ENCODE results near the gene DPYD.

Gene DPYD

GRCh38 chr1:97044159-97044760 lies 876.6 kb downstream of the DPYD start:
- Histone ChIP-seq H3K9ac (no peak overlapping the region), H4K20me1 (ENCODE audit: insufficient read depth) (no peaks in the 10 kb centered on the region), H3K79me2 (ENCODE audit: insufficient read depth, low read depth) (no peaks in the 10 kb centered on the region), H3K27me3 (ENCODE audit: insufficient read depth, low read depth) (no peaks in the 10 kb centered on the region), H3K36me3 (ENCODE audit: insufficient read depth) (no peaks in the 10 kb centered on the region), H3K4me3 (IDR thresholded peaks at IDR 0.05; ENCODE audit: insufficient read depth, low read depth, low read length) (no peak overlapping the region), H2AFZ (ENCODE audit: low read depth) (no peak overlapping the region), H3K4me2 (no peak overlapping the region), H3K27ac (no peak overlapping the region), H3K4me1 (ENCODE audit: low read depth, poor library complexity, severe bottlenecking) (peaks cover 15% of the 10 kb centered on the region)
- TF ChIP-seq, protein P1, sequence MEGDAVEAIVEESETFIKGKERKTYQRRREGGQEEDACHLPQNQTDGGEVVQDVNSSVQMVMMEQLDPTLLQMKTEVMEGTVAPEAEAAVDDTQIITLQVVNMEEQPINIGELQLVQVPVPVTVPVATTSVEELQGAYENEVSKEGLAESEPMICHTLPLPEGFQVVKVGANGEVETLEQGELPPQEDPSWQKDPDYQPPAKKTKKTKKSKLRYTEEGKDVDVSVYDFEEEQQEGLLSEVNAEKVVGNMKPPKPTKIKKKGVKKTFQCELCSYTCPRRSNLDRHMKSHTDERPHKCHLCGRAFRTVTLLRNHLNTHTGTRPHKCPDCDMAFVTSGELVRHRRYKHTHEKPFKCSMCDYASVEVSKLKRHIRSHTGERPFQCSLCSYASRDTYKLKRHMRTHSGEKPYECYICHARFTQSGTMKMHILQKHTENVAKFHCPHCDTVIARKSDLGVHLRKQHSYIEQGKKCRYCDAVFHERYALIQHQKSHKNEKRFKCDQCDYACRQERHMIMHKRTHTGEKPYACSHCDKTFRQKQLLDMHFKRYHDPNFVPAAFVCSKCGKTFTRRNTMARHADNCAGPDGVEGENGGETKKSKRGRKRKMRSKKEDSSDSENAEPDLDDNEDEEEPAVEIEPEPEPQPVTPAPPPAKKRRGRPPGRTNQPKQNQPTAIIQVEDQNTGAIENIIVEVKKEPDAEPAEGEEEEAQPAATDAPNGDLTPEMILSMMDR (conservative IDR thresholded peaks at IDR 0.05; ENCODE audit: low read depth, low read length) = no peak

- Histone ChIP-seq H3K4me2 (no peak overlapping the region), H3K79me2 (ENCODE audit: insufficient read depth, low read depth) (no peaks in the 10 kb centered on the region), H3K4me3 (IDR thresholded peaks at IDR 0.05; ENCODE audit: insufficient read depth, low read depth, low read length) (no peak overlapping the region), H3K36me3 (ENCODE audit: insufficient read depth) (no peaks in the 10 kb centered on the region), H3K4me1 (ENCODE audit: low read depth, poor library complexity, severe bottlenecking) (peaks cover 25% of the 10 kb centered on the region), H2AFZ (ENCODE audit: low read depth) (no peak overlapping the region), H4K20me1 (ENCODE audit: insufficient read depth) (no peaks in the 10 kb centered on the region), H3K27me3 (ENCODE audit: insufficient read depth, low read depth) (no peaks in the 10 kb centered on the region), H3K27ac (no peak overlapping the region), H3K9ac (no peak overlapping the region)
- TF ChIP-seq, protein P1 (conservative IDR thresholded peaks at IDR 0.05; ENCODE audit: low read depth, low read length) = no peak
These were observed 878.3 kb downstream of the DPYD start for GRCh38 chr1:97042551-97042950.

DNA sequence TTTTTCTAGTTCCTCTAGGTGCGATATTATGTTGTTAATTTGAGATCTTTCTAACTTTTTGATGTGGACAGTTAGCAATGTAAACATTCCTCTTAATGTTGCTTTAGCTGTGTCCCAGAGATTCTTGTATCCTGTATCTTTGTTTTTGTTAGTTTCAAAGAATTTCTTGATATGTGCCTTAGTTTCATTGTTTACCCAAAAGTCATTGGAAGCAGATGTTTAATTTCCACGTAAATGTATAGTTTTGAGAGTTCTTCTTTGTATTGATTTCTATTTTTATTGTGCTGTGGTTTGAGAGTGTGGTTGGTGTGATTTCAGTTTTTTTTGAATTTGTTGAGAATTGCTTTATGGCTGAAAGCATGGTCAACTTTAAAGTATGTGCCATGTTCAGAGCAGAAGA lies 879.8 kb downstream of the DPYD start:
- Histone ChIP-seq H3K79me2 (ENCODE audit: insufficient read depth, low read depth) (no peaks in the 10 kb centered on the region), H3K36me3 (ENCODE audit: insufficient read depth) (no peaks in the 10 kb centered on the region), H2AFZ (ENCODE audit: low read depth) (no peak overlapping the region), H3K4me1 (ENCODE audit: low read depth, poor library complexity, severe bottlenecking) (peaks cover 25% of the 10 kb centered on the region), H3K9ac (no peak overlapping the region), H3K4me2 (peak overlapping the region; percentile 39; the same call in 1 of the 2 replicates), H3K27me3 (ENCODE audit: insufficient read depth, low read depth) (no peaks in the 10 kb centered on the region), H3K27ac (no peak overlapping the region), H3K4me3 (IDR thresholded peaks at IDR 0.05; ENCODE audit: insufficient read depth, low read depth, low read length) (no peak overlapping the region), H4K20me1 (ENCODE audit: insufficient read depth) (no peaks in the 10 kb centered on the region)
- TF ChIP-seq, protein P1 (conservative IDR thresholded peaks at IDR 0.05; ENCODE audit: low read depth, low read length) = no peak

DNA sequence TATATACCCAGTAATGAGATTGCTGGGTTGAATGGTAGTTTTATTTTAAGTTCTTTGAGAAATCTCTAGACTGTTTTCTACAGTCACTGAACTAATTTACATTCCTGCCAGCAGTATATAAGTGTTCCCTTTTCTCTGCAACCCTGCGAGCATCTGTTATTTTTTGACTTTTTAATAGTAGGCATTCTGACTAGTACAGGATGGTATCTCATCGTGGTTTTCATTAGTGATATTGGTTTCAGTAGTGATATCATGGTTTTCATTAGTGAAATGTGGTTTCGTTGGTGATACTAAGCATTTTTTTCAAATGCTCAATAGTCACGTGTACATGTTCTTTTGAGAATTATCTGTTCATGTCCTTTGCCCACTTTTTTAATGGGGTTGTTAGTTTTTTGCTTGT lies 882.4 kb downstream of the DPYD start:
- Histone ChIP-seq H2AFZ (ENCODE audit: low read depth) (no peak overlapping the region), H3K27ac (no peak overlapping the region), H3K9ac (no peak overlapping the region), H3K4me3 (IDR thresholded peaks at IDR 0.05; ENCODE audit: insufficient read depth, low read depth, low read length) (no peak overlapping the region), H3K79me2 (ENCODE audit: insufficient read depth, low read depth) (no peaks in the 10 kb centered on the region), H4K20me1 (ENCODE audit: insufficient read depth) (no peaks in the 10 kb centered on the region), H3K4me1 (ENCODE audit: low read depth, poor library complexity, severe bottlenecking) (peaks cover 34% of the 10 kb centered on the region), H3K4me2 (no peak overlapping the region), H3K36me3 (ENCODE audit: insufficient read depth) (no peaks in the 10 kb centered on the region), H3K27me3 (ENCODE audit: insufficient read depth, low read depth) (no peaks in the 10 kb centered on the region)
- TF ChIP-seq, protein P1 (conservative IDR thresholded peaks at IDR 0.05; ENCODE audit: low read depth, low read length) = no peak
